ENCODE results near the gene PLCD3.

PLCD3 gene

GRCh38 chr17:45119964-45120363 is 12.4 kb downstream of the PLCD3 start:
- no peak for FAIRE-seq
- no peak for DNase-seq (ENCODE audit: insufficient read length, low spot score)
- TF ChIP-seq POLR2AphosphoS5 (IDR thresholded peaks at IDR 0.05; ENCODE audit: low read depth, low read length) (no peak), POU2F2 (IDR thresholded peaks at IDR 0.05; ENCODE audit: low read depth, low read length) (no peak), POLR2A (IDR thresholded peaks at IDR 0.05; ENCODE audit: low read depth, low read length) (no peak), PAX5 (IDR thresholded peaks at IDR 0.05; ENCODE audit: insufficient read depth, low read length, severe bottlenecking) (no peak), SPI1 (IDR thresholded peaks at IDR 0.05; ENCODE audit: low read depth, low read length) (no peak), TAF1 (IDR thresholded peaks at IDR 0.05; ENCODE audit: low read depth, low read length) (no peak)

- DNase-seq (ENCODE audit: insufficient read length, low spot score) (no peak), FAIRE-seq (no peak)
- TF ChIP-seq TAF1 (IDR thresholded peaks at IDR 0.05; ENCODE audit: low read depth, low read length), result no peak
Measured at GRCh38 chr17:45118691-45119090, 13.6 kb downstream of the PLCD3 start.

GRCh38 chr17:45117848-45118646 is 14.3 kb downstream of the PLCD3 start:
- no peak for DNase-seq (ENCODE audit: insufficient read length, low spot score)
- TF ChIP-seq POLR2A (IDR thresholded peaks at IDR 0.05; ENCODE audit: low read depth, low read length) (no peak), PAX5 (IDR thresholded peaks at IDR 0.05; ENCODE audit: insufficient read depth, low read length, severe bottlenecking) (no peak), SPI1 (IDR thresholded peaks at IDR 0.05; ENCODE audit: low read depth, low read length) (no peak), POLR2AphosphoS5 (IDR thresholded peaks at IDR 0.05; ENCODE audit: low read depth, low read length) (no peak), POU2F2 (IDR thresholded peaks at IDR 0.05; ENCODE audit: low read depth, low read length) (no peak), TAF1 (IDR thresholded peaks at IDR 0.05; ENCODE audit: low read depth, low read length) (no peak)
- FAIRE-seq, result no peak

GRCh38 chr17:45117334-45117733 is 15.0 kb downstream of the PLCD3 start:
- no peak for TF ChIP-seq POLR2A (IDR thresholded peaks at IDR 0.05; ENCODE audit: low read depth, low read length)
- no peak for TF ChIP-seq TAF1 (IDR thresholded peaks at IDR 0.05; ENCODE audit: low read depth, low read length)
- TF ChIP-seq POU2F2 (IDR thresholded peaks at IDR 0.05; ENCODE audit: low read depth, low read length), result no peak
- TF ChIP-seq PAX5 (IDR thresholded peaks at IDR 0.05; ENCODE audit: insufficient read depth, low read length, severe bottlenecking), result no peak
- TF ChIP-seq POLR2AphosphoS5 (IDR thresholded peaks at IDR 0.05; ENCODE audit: low read depth, low read length), result no peak
- TF ChIP-seq SPI1 (IDR thresholded peaks at IDR 0.05; ENCODE audit: low read depth, low read length), result no peak
- DNase-seq (ENCODE audit: insufficient read length, low spot score) (no peak), FAIRE-seq (no peak)

- TF ChIP-seq PAX5 (IDR thresholded peaks at IDR 0.05; ENCODE audit: insufficient read depth, low read length, severe bottlenecking) (no peak), POLR2AphosphoS5 (IDR thresholded peaks at IDR 0.05; ENCODE audit: low read depth, low read length) (no peak), POU2F2 (IDR thresholded peaks at IDR 0.05; ENCODE audit: low read depth, low read length) (no peak), POLR2A (IDR thresholded peaks at IDR 0.05; ENCODE audit: low read depth, low read length) (no peak), SPI1 (IDR thresholded peaks at IDR 0.05; ENCODE audit: low read depth, low read length) (no peak), TAF1 (IDR thresholded peaks at IDR 0.05; ENCODE audit: low read depth, low read length) (no peak)
Measured at GRCh38 chr17:45116434-45117016, 15.8 kb downstream of the PLCD3 start.

GRCh38 chr17:45115871-45116270 is 16.4 kb downstream of the PLCD3 start:
- TF ChIP-seq POLR2AphosphoS5 (IDR thresholded peaks at IDR 0.05; ENCODE audit: low read depth, low read length), result no peak
- TF ChIP-seq POU2F2 (IDR thresholded peaks at IDR 0.05; ENCODE audit: low read depth, low read length), result no peak
- no peak for FAIRE-seq
- no peak for DNase-seq (ENCODE audit: insufficient read length, low spot score)

More at GRCh38 chr17:45116434-45117016, 15.8 kb downstream of the PLCD3 start:
- FAIRE-seq, result no peak
- DNase-seq (ENCODE audit: insufficient read length, low spot score), result no peak

GRCh38 chr17:45115015-45115625 is 17.2 kb downstream of the PLCD3 start:
- no peak for DNase-seq (ENCODE audit: insufficient read length, low spot score)
- TF ChIP-seq POU2F2 (IDR thresholded peaks at IDR 0.05; ENCODE audit: low read depth, low read length) (no peak), POLR2A (IDR thresholded peaks at IDR 0.05; ENCODE audit: low read depth, low read length) (no peak)
- no peak for FAIRE-seq

- FAIRE-seq (no peak), DNase-seq (ENCODE audit: insufficient read length, low spot score) (no peak)
- TF ChIP-seq POLR2A (IDR thresholded peaks at IDR 0.05; ENCODE audit: low read depth, low read length), result no peak
- TF ChIP-seq POU2F2 (IDR thresholded peaks at IDR 0.05; ENCODE audit: low read depth, low read length), result no peak
- TF ChIP-seq PAX5 (IDR thresholded peaks at IDR 0.05; ENCODE audit: insufficient read depth, low read length, severe bottlenecking), result no peak
- TF ChIP-seq SPI1 (IDR thresholded peaks at IDR 0.05; ENCODE audit: low read depth, low read length), result no peak
- no peak for TF ChIP-seq POLR2AphosphoS5 (IDR thresholded peaks at IDR 0.05; ENCODE audit: low read depth, low read length)
- no peak for TF ChIP-seq TAF1 (IDR thresholded peaks at IDR 0.05; ENCODE audit: low read depth, low read length)
Measured at GRCh38 chr17:45114117-45114932, 18.0 kb downstream of the PLCD3 start.

GRCh38 chr17:45113424-45113754 is 18.9 kb downstream of the PLCD3 start:
- FAIRE-seq, result no peak
- TF ChIP-seq TAF1 (IDR thresholded peaks at IDR 0.05; ENCODE audit: low read depth, low read length) (no peak), POU2F2 (IDR thresholded peaks at IDR 0.05; ENCODE audit: low read depth, low read length) (no peak), POLR2AphosphoS5 (IDR thresholded peaks at IDR 0.05; ENCODE audit: low read depth, low read length) (no peak), SPI1 (IDR thresholded peaks at IDR 0.05; ENCODE audit: low read depth, low read length) (no peak), PAX5 (IDR thresholded peaks at IDR 0.05; ENCODE audit: insufficient read depth, low read length, severe bottlenecking) (no peak), POLR2A (IDR thresholded peaks at IDR 0.05; ENCODE audit: low read depth, low read length) (no peak)
- DNase-seq (ENCODE audit: insufficient read length, low spot score), result no peak
